T-cell (primary cell): Measurements from ENCODE around the gene RAPH1. TPM values are rescaled to one million over a fixed set of nuclear protein-coding genes. Genes with fewer than 3 reads are reported as not detected.

Source experiments
- ATAC-seq, 4 experiments: fragments of 200-7000 bp in 3 of 4; fragments of 150-1000 bp in 1 of 4; cut with Tn5 transposase; replicated peaks in 1 of 4; 1 replicate in 3 of 4; 2 replicates in 1 of 4; pipeline ENCODE4 v1.10.0; 2021; ENCODE audit warnings: moderate library complexity in 3 of 4, mild to moderate bottlenecking in 2 of 4, moderate number of reproducible peaks in 1 of 4
- CTCF ChIA-PET, 2 donors: fragments of 300-600 bp; sonication (Branson Sonifier 250); formaldehyde crosslinking; loops; one replicate each; lab custom pipeline; 2022; ENCODE audit warnings: antibody characterized with exemption in 2 of 2; lab: Charles Lee
- POLR2A ChIA-PET, 2 donors: fragments of 300-600 bp; sonication (Branson Sonifier 250); formaldehyde crosslinking; loops; one replicate each; lab custom pipeline; 2022; ENCODE audit warnings: antibody characterized with exemption in 2 of 2; lab: Charles Lee
- DNase-seq, 35 experiments: peaks; one replicate each; pipeline versions ENCODE4 v3.0.0 to v3.0.0-alpha.2; 2013 to 2023
- H3K27ac ChIP-seq: one replicate; pipeline ENCODE4 v1.5.1; 2013; ENCODE audit warnings: low read length
- H3K27me3 ChIP-seq, 2 experiments: replicated peaks in 1 of 2; 1 replicate in 1 of 2; 2 replicates in 1 of 2; pipeline versions ENCODE4 v1.6.1 to v1.7.0; 2013; ENCODE audit warnings: low read length in 1 of 2, mixed read lengths in 1 of 2; ENCODE audit not compliant: control insufficient read depth in 2 of 2, insufficient read depth in 2 of 2; ENCODE audit errors: extremely low read depth in 1 of 2
- H3K36me3 ChIP-seq, 2 donors: 1 replicate in 1 of 2; 2 replicates in 1 of 2; pipeline versions ENCODE4 v1.6.1 to v1.7.0; 2013; ENCODE audit warnings: low read length in 1 of 2; ENCODE audit not compliant: control insufficient read depth in 2 of 2, insufficient read depth in 1 of 2; ENCODE audit errors: extremely low read depth in 1 of 2
- H3K4me1 ChIP-seq, 2 experiments: 1 replicate in 1 of 2; 2 replicates in 1 of 2; pipeline versions ENCODE4 v1.6.1 to v1.7.0; 2013; ENCODE audit warnings: low read length in 2 of 2, mixed read lengths in 1 of 2; ENCODE audit not compliant: insufficient read depth in 2 of 2, control insufficient read depth in 1 of 2; ENCODE audit errors: extremely low read depth in 1 of 2
- H3K4me3 ChIP-seq, 2 donors: 1 replicate in 1 of 2; 2 replicates in 1 of 2; pipeline versions ENCODE4 v1.5.1 to v1.7.0; 2013; ENCODE audit warnings: mild to moderate bottlenecking in 2 of 2, low read length in 1 of 2, moderate library complexity in 1 of 2; ENCODE audit not compliant: control insufficient read depth in 1 of 2; ENCODE audit errors: extremely low read depth in 1 of 2
- H3K9me3 ChIP-seq: 2 replicates; pipeline ENCODE4 v1.7.0; 2013
- H3K27ac Mint-ChIP-seq, 2 donors: one replicate each; pipeline ENCODE4 v1.8.0; 2020 to 2021; ENCODE audit warnings: mild to moderate bottlenecking in 2 of 2, mixed read lengths in 2 of 2
- H3K27me3 Mint-ChIP-seq, 2 donors: one replicate each; pipeline ENCODE4 v1.8.0; 2021 to 2022; ENCODE audit warnings: mixed read lengths in 2 of 2
- H3K36me3 Mint-ChIP-seq: one replicate; pipeline ENCODE4 v1.8.0; 2021; ENCODE audit warnings: mixed read lengths
- H3K4me1 Mint-ChIP-seq, 3 donors: one replicate each; pipeline ENCODE4 v1.8.0; 2020 to 2022; ENCODE audit warnings: mixed read lengths in 3 of 3, mild to moderate bottlenecking in 1 of 3
- H3K4me3 Mint-ChIP-seq, 3 donors: one replicate each; pipeline ENCODE4 v1.8.0; 2020 to 2022; ENCODE audit warnings: mild to moderate bottlenecking in 3 of 3, mixed read lengths in 3 of 3, moderate library complexity in 3 of 3
- H3K9me3 Mint-ChIP-seq, 3 donors: one replicate each; pipeline ENCODE4 v1.8.0; 2020 to 2022; ENCODE audit warnings: mixed read lengths in 3 of 3
- WGBS: methylation state at CpG from one replicate; pipeline ENCODE4 v1.1.5; 2013; ENCODE audit warnings: missing lambda C conversion rate; ENCODE audit not compliant: insufficient coverage; 5-methylcytosine and 5-hydroxymethylcytosine counted together
- total RNA-seq, 35 experiments: library from RNA in 6 of 35; stranded (reverse) in 6 of 35; fragments of 120-200 nt in 1 of 35; gene quantifications; one replicate each; pipeline versions ENCODE4 v1.2.1 to v1.2.4 and lab custom pipeline; 2013 to 2026

RAPH1 gene
- total RNA-seq, 5 donors from 2014 or later (not counting 1 experiment from before 2014, with no cell fraction given) = 1.4 to 4.4 (median 2.8) TPM

DNA sequence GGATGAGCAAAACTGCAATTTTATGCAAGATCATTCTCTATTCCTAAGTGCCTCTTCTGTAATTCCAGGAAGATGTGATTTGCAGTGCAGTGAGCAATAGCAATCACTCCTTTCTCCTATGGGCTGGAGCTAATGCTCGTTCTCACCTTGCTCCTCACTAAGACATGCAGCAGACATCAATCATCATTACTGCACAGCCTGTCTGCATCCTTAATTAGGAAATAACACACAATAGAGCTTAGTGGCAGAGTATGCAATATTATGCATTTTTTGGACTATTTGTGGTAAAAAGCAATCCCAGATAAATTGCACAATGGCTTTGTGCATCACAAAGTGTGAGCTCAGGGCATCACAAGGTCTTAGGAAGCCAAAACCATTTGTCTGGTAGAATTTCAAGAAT is 32.6 kb upstream of the RAPH1 start:
- POLR2A ChIA-PET = no interaction called here
- CTCF ChIA-PET = no interaction called here
- ATAC-seq (no peak), DNase-seq (no peak)
- Histone ChIP-seq H3K4me1 (no peaks in the 10 kb centered on the region), H3K9me3 (no peaks in the 10 kb centered on the region), H3K36me3 (no peaks in the 10 kb centered on the region), H3K27ac (no peak overlapping the region), H3K4me3 (no peak overlapping the region), H3K27me3 (no peaks in the 10 kb centered on the region)
- no CpG with 5 or more reads among the region's 1 CpG for WGBS
- H3K27me3 Mint-ChIP-seq = no peaks in the 10 kb centered on the region
- H3K36me3 Mint-ChIP-seq = no peaks in the 10 kb centered on the region
- no peak overlapping the region for H3K4me3 Mint-ChIP-seq
- peaks cover 4 to 7% (median 5%) of the 10 kb centered on the region in 3 donors for H3K4me1 Mint-ChIP-seq
- no peaks in the 10 kb centered on the region for H3K9me3 Mint-ChIP-seq
- no peak overlapping the region for H3K27ac Mint-ChIP-seq

DNA sequence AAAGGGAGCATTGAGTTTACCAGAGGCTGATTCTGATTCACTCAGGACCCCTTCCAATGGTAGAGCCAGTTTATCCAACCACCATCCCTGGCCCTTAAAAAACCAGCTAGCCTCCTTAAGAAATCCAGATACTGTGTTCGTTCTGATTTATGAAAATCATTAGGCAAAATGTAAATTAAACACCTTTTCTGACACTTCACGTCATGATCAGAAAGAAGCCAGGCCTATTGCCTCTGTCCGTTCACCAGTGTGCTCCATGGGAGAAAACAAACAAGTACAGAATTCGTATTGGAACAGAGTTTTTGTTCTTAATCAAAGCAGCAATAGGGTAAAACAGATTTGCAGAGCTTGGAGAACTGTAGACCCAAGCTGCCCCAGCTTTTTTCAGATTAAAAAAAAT is 31.1 kb upstream of the RAPH1 start:
- Histone ChIP-seq H3K4me3 (no peak overlapping the region), H3K36me3 (no peaks in the 10 kb centered on the region)
- POLR2A ChIA-PET = interaction anchor here (0.6 to 0.7 kb wide), 2 partner anchors 10 to 145 kb away, joined by 3 read pairs; no protein-coding TSS in a partner anchor

DNA sequence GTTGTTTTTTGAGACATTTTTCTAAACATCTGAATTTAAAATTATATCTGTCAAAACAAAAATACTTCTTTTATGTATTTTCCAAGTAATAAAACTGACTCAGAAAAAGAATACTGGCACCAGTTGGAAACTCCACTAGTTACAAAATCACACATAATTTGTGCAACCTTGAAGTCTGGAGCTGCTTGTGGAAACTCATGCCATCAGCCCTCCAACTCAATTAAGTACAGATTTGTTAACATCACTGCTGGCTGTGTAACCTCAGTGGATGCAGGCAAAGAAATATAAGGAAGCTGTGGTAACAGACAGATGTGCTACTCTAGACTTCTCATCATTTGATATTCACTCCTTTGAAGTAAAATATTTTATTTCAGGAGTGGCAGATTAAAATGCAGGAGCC is 30.0 kb upstream of the RAPH1 start:
- Histone ChIP-seq H3K4me3 (no peak overlapping the region), H3K9me3 (no peaks in the 10 kb centered on the region), H3K36me3 (no peaks in the 10 kb centered on the region), H3K27ac (no peak overlapping the region), H3K27me3 (peaks cover 0 to 3% of the 10 kb centered on the region in 2 experiments), H3K4me1 (no peaks in the 10 kb centered on the region)
- no peak for DNase-seq
- H3K27ac Mint-ChIP-seq = no peak overlapping the region
- no peak overlapping the region for H3K4me3 Mint-ChIP-seq
- CTCF ChIA-PET = interaction anchor here in 1 of 2 donors (0.8 kb wide), 1 partner anchor 22 kb away, joined by 3 read pairs; no protein-coding TSS in a partner anchor
- ATAC-seq = no peak
- no peaks in the 10 kb centered on the region for H3K36me3 Mint-ChIP-seq
- POLR2A ChIA-PET = interaction anchor here in 1 of 2 donors (0.6 kb wide), 1 partner anchor 23 kb away, joined by 3 read pairs; no protein-coding TSS in a partner anchor
- no peaks in the 10 kb centered on the region for H3K27me3 Mint-ChIP-seq
- H3K4me1 Mint-ChIP-seq = peaks cover 2 to 7% (median 3%) of the 10 kb centered on the region in 3 donors
- H3K9me3 Mint-ChIP-seq = no peaks in the 10 kb centered on the region

More for the DNA sequence above, 31.1 kb upstream of the RAPH1 start:
- Histone ChIP-seq H3K27ac (no peak overlapping the region), H3K4me1 (no peaks in the 10 kb centered on the region), H3K27me3 (peaks cover 0 to 3% of the 10 kb centered on the region in 2 experiments), H3K9me3 (no peaks in the 10 kb centered on the region)
- Mint-ChIP-seq H3K4me1 (peaks cover 4 to 7% (median 5%) of the 10 kb centered on the region in 3 donors), H3K9me3 (no peaks in the 10 kb centered on the region), H3K36me3 (no peaks in the 10 kb centered on the region), H3K4me3 (no peak overlapping the region), H3K27ac (no peak overlapping the region), H3K27me3 (no peaks in the 10 kb centered on the region)
- WGBS = 74% methylated on average over 3 of the region's 4 CpGs
- DNase-seq (no peak), ATAC-seq (no peak)
- CTCF ChIA-PET = no interaction called here

DNA sequence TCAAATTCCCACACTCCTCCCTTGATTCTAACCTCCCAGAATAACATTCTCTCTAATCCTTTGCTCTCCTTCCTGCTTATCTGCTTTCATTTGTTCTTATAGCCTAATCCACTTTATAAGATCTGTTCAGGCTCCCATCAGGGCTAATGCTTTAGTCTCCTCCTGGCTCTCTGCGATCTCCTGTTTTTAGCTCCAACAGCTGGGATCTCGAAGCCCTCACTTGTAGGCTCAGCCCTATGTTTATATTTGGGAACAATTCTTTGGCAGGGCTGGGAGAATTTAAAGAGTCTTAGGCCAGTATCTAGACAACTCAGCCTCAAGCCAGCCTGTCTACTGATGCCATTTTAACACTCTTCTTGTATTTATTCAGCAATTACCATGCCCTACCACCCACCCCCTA is 27.2 kb upstream of the RAPH1 start:
- no peak overlapping the region for H3K4me3 ChIP-seq
- peaks cover 0 to 3% of the 10 kb centered on the region in 2 experiments for H3K27me3 ChIP-seq
- no peaks in the 10 kb centered on the region for H3K36me3 ChIP-seq
- ChIA-PET CTCF (no interaction called here), POLR2A (no interaction called here)
- no peaks in the 10 kb centered on the region for H3K9me3 ChIP-seq
- Mint-ChIP-seq H3K4me1 (no peaks in the 10 kb centered on the region), H3K27me3 (no peaks in the 10 kb centered on the region), H3K9me3 (no peaks in the 10 kb centered on the region), H3K4me3 (no peak overlapping the region), H3K36me3 (no peaks in the 10 kb centered on the region), H3K27ac (no peak overlapping the region)
- H3K27ac ChIP-seq = no peak overlapping the region
- no peak for ATAC-seq
- WGBS = 92% methylated on average over 2 of the region's 2 CpGs
- H3K4me1 ChIP-seq = no peaks in the 10 kb centered on the region
- no peak for DNase-seq

DNA sequence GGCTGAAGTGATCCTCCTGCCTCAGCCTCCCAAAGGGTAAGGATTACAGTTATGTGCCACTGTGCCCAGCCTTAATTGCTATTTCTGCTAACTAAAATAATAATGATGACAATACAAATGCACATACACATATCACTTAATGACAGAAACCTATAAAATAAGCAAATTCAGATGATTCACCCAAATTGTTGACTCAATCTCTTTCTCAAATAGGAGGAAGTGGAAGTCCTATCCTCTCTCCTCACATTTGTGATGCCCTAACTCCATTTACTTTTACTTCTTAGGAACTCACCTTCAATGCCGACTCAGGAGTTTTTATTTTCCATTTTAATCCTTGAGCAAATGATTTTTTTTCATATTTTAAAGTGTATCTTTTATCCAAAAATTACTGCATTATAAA is 24.5 kb upstream of the RAPH1 start:
- H3K4me1 ChIP-seq = no peaks in the 10 kb centered on the region
- Mint-ChIP-seq H3K9me3 (no peaks in the 10 kb centered on the region), H3K4me1 (no peaks in the 10 kb centered on the region), H3K36me3 (no peaks in the 10 kb centered on the region), H3K4me3 (no peak overlapping the region), H3K27me3 (no peaks in the 10 kb centered on the region), H3K27ac (no peak overlapping the region)
- H3K9me3 ChIP-seq = no peaks in the 10 kb centered on the region
- DNase-seq (no peak), ATAC-seq (no peak)
- WGBS = no CpG with 5 or more reads among the region's 1 CpG
- no peaks in the 10 kb centered on the region for H3K36me3 ChIP-seq
- no peak overlapping the region for H3K4me3 ChIP-seq
- H3K27ac ChIP-seq = no peak overlapping the region
- H3K27me3 ChIP-seq = peaks cover 0 to 5% of the 10 kb centered on the region in 2 experiments
- ChIA-PET POLR2A (interaction anchor here in 1 of 2 donors (0.7 kb wide), 1 partner anchor 14 kb away, joined by 3 read pairs; no protein-coding TSS in a partner anchor), CTCF (interaction anchor here in 1 of 2 donors (0.6 kb wide), 1 partner anchor 32 kb away, joined by 3 read pairs; no protein-coding TSS in a partner anchor)

DNA sequence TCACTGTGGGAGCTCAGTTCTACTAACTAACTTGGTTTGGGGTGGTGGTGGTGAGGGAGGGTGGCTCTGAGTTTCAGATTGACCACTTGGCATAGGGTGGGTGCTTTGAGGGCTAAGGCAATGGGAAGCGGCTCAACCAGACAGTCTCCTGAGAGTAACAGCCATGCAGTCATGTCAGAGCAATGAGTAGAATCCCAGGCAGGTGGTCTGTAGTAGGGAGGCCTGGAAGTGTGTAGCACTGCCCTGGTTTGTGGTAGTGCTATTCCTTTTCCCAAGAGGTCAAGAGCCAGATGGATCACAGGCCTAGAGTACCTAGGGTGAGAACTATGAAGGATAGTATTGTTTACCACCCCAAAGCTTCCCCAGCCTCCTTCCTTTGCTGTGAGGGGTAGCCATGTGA is 18.7 kb upstream of the RAPH1 start:
- peaks cover 0 to 2% of the 10 kb centered on the region in 2 experiments for H3K27me3 ChIP-seq
- no peaks in the 10 kb centered on the region for H3K4me1 ChIP-seq
- H3K36me3 ChIP-seq = no peaks in the 10 kb centered on the region
- ChIA-PET CTCF (interaction anchor here in 1 of 2 donors (0.7 kb wide), 1 partner anchor 12 kb away, joined by 3 read pairs; no protein-coding TSS in a partner anchor), POLR2A (no interaction called here)
- H3K9me3 Mint-ChIP-seq = no peaks in the 10 kb centered on the region
- H3K4me1 Mint-ChIP-seq = peaks cover 0 to under 1% (median 0%) of the 10 kb centered on the region in 3 donors
- WGBS = 100% methylated on average over 1 of the region's 1 CpG
- no peak for ATAC-seq
- H3K36me3 Mint-ChIP-seq = no peaks in the 10 kb centered on the region
- no peak overlapping the region for H3K27ac Mint-ChIP-seq
- H3K27me3 Mint-ChIP-seq = peaks cover 0 to 3% of the 10 kb centered on the region in 2 donors
- no peaks in the 10 kb centered on the region for H3K9me3 ChIP-seq
- H3K4me3 ChIP-seq = no peak overlapping the region
- no peak for DNase-seq
- H3K4me3 Mint-ChIP-seq = no peak overlapping the region
- H3K27ac ChIP-seq = no peak overlapping the region
